ENCODE results near the gene PPP1R26. TPM values are rescaled to one million over a fixed set of nuclear protein-coding genes. Genes with fewer than 3 reads are reported as not detected.
"Not testable (repeated sequence)": the region's sequence is repeated elsewhere in the genome, so short reads cannot be mapped to it uniquely, and the experiment has no call there.

The PPP1R26 gene
- total RNA-seq, 4 donors from 2014 or later, result 10.0 to 31.1 (median 18.2) TPM

DNA sequence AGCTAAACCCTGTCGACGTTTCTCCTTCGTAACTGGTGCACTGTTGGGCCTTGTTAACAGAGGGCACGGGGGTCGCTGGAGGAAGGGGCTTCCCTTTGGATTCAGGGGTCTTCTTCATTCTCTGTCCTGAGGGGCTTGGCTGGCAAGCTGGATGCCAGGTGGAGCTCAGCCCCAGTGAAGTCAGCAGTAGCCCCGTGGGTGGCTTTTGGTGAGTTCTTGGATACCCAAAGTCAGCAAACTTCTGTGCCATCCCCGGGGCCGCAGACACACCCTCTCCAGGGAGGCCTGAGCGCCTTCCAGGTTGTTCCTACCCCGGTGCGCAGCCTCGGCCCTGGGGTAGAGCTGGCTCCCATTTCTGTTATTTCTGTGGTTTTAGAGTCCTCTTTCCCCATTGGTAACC is 54.1 kb downstream of the PPP1R26 start:
- TF ChIP-seq POLR2A (IDR thresholded peaks at IDR 0.05; ENCODE audit: low read depth) (no peak), EP300 (IDR thresholded peaks at IDR 0.05) (no peak), POLR2AphosphoS5 (IDR thresholded peaks at IDR 0.05) (no peak)
- TF ChIP-seq, protein P1, sequence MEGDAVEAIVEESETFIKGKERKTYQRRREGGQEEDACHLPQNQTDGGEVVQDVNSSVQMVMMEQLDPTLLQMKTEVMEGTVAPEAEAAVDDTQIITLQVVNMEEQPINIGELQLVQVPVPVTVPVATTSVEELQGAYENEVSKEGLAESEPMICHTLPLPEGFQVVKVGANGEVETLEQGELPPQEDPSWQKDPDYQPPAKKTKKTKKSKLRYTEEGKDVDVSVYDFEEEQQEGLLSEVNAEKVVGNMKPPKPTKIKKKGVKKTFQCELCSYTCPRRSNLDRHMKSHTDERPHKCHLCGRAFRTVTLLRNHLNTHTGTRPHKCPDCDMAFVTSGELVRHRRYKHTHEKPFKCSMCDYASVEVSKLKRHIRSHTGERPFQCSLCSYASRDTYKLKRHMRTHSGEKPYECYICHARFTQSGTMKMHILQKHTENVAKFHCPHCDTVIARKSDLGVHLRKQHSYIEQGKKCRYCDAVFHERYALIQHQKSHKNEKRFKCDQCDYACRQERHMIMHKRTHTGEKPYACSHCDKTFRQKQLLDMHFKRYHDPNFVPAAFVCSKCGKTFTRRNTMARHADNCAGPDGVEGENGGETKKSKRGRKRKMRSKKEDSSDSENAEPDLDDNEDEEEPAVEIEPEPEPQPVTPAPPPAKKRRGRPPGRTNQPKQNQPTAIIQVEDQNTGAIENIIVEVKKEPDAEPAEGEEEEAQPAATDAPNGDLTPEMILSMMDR (IDR thresholded peaks at IDR 0.05), result no peak
- intact Hi-C loops (cut with DNase I), result no loop called here
- Histone ChIP-seq H3K27ac (replicated peaks in 1 of 4) (no peak overlapping the region), H3K27me3 (peaks cover 0 to 33% (median 0%) of the 10 kb centered on the region in 4 donors), H3K4me1 (no peaks in the 10 kb centered on the region), H3K36me3 (no peaks in the 10 kb centered on the region), H3K9me3 (peaks cover 0 to 5% (median 0%) of the 10 kb centered on the region in 4 donors), H3K4me3 (no peak overlapping the region)
- 84% methylated on average over 12 of the region's 12 CpGs for WGBS
- no peak for DNase-seq (ENCODE audit: extremely low spot score)

- intact Hi-C loops (cut with DNase I); H3K27ac ChIP-seq (replicated peaks in 1 of 4); H3K4me1 ChIP-seq; H3K9me3 ChIP-seq; H3K4me3 ChIP-seq; H3K36me3 ChIP-seq; DNase-seq (ENCODE audit: extremely low spot score): not testable (repeated sequence)
- peaks cover 0 to 39% (median 0%) of the 10 kb centered on the region in 4 donors for H3K27me3 ChIP-seq
- 39% methylated on average over 10 of the region's 10 CpGs for WGBS
Measured at GRCh38 chr9:135534192-135534711, 54.7 kb downstream of the PPP1R26 start.

DNA sequence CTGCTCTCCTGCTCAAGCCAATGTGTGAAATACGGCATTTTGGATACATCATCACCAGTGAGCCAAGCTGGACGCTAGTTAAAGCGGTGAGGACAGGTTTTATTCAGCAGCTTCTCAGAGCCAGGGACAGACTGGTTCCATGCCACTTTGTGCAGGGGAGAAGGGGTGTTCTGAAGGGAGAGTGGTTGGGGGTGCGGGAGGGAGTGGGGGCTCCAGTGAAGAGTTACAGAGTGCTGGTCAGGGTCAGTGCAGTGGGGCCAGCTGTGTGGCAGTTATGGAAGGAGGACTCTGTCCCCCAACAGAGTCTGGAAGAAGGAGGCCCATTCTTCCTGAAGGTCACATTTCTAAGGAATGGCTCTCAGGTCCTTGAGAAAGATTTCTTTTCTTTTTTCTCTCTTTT is 55.2 kb downstream of the PPP1R26 start:
- DNase-seq (ENCODE audit: extremely low spot score); H3K4me1 ChIP-seq; H3K36me3 ChIP-seq; intact Hi-C loops (cut with DNase I); H3K27ac ChIP-seq (replicated peaks in 1 of 4); H3K9me3 ChIP-seq; H3K4me3 ChIP-seq: not testable (repeated sequence)
- WGBS, result 97% methylated on average over 3 of the region's 4 CpGs
- peaks cover 0 to 45% (median 0%) of the 10 kb centered on the region in 4 donors for H3K27me3 ChIP-seq

GRCh38 chr9:135535631-135536030 is 56.0 kb downstream of the PPP1R26 start:
- DNase-seq (ENCODE audit: extremely low spot score); H3K36me3 ChIP-seq; H3K9me3 ChIP-seq; H3K4me3 ChIP-seq; H3K27ac ChIP-seq (replicated peaks in 1 of 4); H3K4me1 ChIP-seq; intact Hi-C loops (cut with DNase I): not testable (repeated sequence)
- peaks cover 0 to 46% (median 0%) of the 10 kb centered on the region in 4 donors for H3K27me3 ChIP-seq
- WGBS, result 77% methylated on average over 8 of the region's 13 CpGs

GRCh38 chr9:135536216-135536615 is 56.6 kb downstream of the PPP1R26 start:
- H3K27me3 ChIP-seq, result peaks cover 0 to 44% (median 0%) of the 10 kb centered on the region in 4 donors
- H3K4me1 ChIP-seq, result no peaks in the 10 kb centered on the region
- no peaks in the 10 kb centered on the region for H3K36me3 ChIP-seq
- WGBS, result 73% methylated on average over 8 of the region's 8 CpGs
- intact Hi-C loops (cut with DNase I), result no loop called here
- TF ChIP-seq POLR2A (IDR thresholded peaks at IDR 0.05; ENCODE audit: low read depth), result no peak
- no peak for TF ChIP-seq POLR2AphosphoS5 (IDR thresholded peaks at IDR 0.05)
- TF ChIP-seq EP300 (IDR thresholded peaks at IDR 0.05), result no peak
- TF ChIP-seq, protein P1 (IDR thresholded peaks at IDR 0.05), result no peak
- H3K9me3 ChIP-seq, result no peaks in the 10 kb centered on the region
- no peak for DNase-seq (ENCODE audit: extremely low spot score)
- no peak overlapping the region for H3K4me3 ChIP-seq
- H3K27ac ChIP-seq (replicated peaks in 1 of 4), result no peak overlapping the region

Other genes with a start within 250 kb of the PPP1R26 start
- 10 to 100 TPM; 19.5 to 47.3 (median 37.9) TPM for gene MRPS2, start 20.9 kb downstream of the PPP1R26 start, total RNA-seq
- gene LCN1, start 41.7 kb downstream of the PPP1R26 start, total RNA-seq, result not detected
- gene OBP2A, start 66.3 kb downstream of the PPP1R26 start, total RNA-seq, result not detected
- not detected for gene PAEP, start 82.0 kb downstream of the PPP1R26 start, total RNA-seq
- not detected for gene GLT6D1, start 159.8 kb downstream of the PPP1R26 start, total RNA-seq
- gene LCN9, start 183.5 kb downstream of the PPP1R26 start, total RNA-seq, result not detected
- not detected for gene SOHLH1, start 219.7 kb downstream of the PPP1R26 start, total RNA-seq
- gene KCNT1, start 222.4 kb downstream of the PPP1R26 start, total RNA-seq, result under 1 TPM in 2 of 4 donors, not detected in 2; 0.06 to 0.17 TPM

All from esophagus muscularis mucosa (tissue), 4 donors.